ENCODE measurements around the gene BNC2. TPM values are rescaled to one million over a fixed set of nuclear protein-coding genes. Genes with fewer than 3 reads are reported as not detected.
A peak's percentile ranks its signal among the peaks of the same experiment; 100 is the strongest.

The BNC2 gene
- polyA plus RNA-seq, 1 donor from 2014 or later = not detected

- Mint-ChIP-seq H3K4me1 (no peaks in the 10 kb centered on the region), H3K9me3 (peaks cover 0 to 18% (median 2%) of the 10 kb centered on the region in 3 donors), H3K4me3 (no peak overlapping the region), H3K36me3 (no peaks in the 10 kb centered on the region), H3K27me3 (no peaks in the 10 kb centered on the region), H3K27ac (no peak overlapping the region)
Observed at GRCh38 chr9:16625161-16625631, 245.3 kb downstream of the BNC2 start.

- H3K27me3 Mint-ChIP-seq = no peaks in the 10 kb centered on the region
- no peaks in the 10 kb centered on the region for H3K4me1 Mint-ChIP-seq
- H3K4me3 Mint-ChIP-seq = no peak overlapping the region
- no peaks in the 10 kb centered on the region for H3K36me3 Mint-ChIP-seq
- H3K9me3 Mint-ChIP-seq = peaks cover 0 to 18% (median 2%) of the 10 kb centered on the region in 3 donors
- H3K27ac Mint-ChIP-seq = no peak overlapping the region
Observed at GRCh38 chr9:16624744-16625117, 245.7 kb downstream of the BNC2 start.

GRCh38 chr9:16623989-16624743 is 246.3 kb downstream of the BNC2 start:
- Mint-ChIP-seq H3K27ac (no peak overlapping the region), H3K4me1 (no peaks in the 10 kb centered on the region), H3K27me3 (no peaks in the 10 kb centered on the region), H3K36me3 (no peaks in the 10 kb centered on the region), H3K9me3 (peaks cover 0 to 18% (median 2%) of the 10 kb centered on the region in 3 donors), H3K4me3 (no peak overlapping the region)

- Mint-ChIP-seq H3K4me1 (no peaks in the 10 kb centered on the region), H3K36me3 (no peaks in the 10 kb centered on the region)
Observed at GRCh38 chr9:16622541-16622940, 247.9 kb downstream of the BNC2 start.

GRCh38 chr9:16619914-16620520 is 250.5 kb downstream of the BNC2 start:
- no peaks in the 10 kb centered on the region for H3K4me1 Mint-ChIP-seq
- peak overlapping the region in 1 of 3 donors; percentile 76 for H3K27ac Mint-ChIP-seq
- no peaks in the 10 kb centered on the region for H3K36me3 Mint-ChIP-seq
- no peaks in the 10 kb centered on the region for H3K27me3 Mint-ChIP-seq
- H3K4me3 Mint-ChIP-seq = no peak overlapping the region
- peaks cover 0 to 19% (median 2%) of the 10 kb centered on the region in 3 donors for H3K9me3 Mint-ChIP-seq

More at GRCh38 chr9:16622541-16622940, 247.9 kb downstream of the BNC2 start:
- no peaks in the 10 kb centered on the region for H3K27me3 Mint-ChIP-seq
- no peak overlapping the region for H3K27ac Mint-ChIP-seq
- no peak overlapping the region for H3K4me3 Mint-ChIP-seq
- peaks cover 0 to 18% (median 5%) of the 10 kb centered on the region in 3 donors for H3K9me3 Mint-ChIP-seq

GRCh38 chr9:16619402-16619801 is 251.1 kb downstream of the BNC2 start:
- no peak overlapping the region for H3K4me3 Mint-ChIP-seq
- no peaks in the 10 kb centered on the region for H3K36me3 Mint-ChIP-seq
- H3K27me3 Mint-ChIP-seq = no peaks in the 10 kb centered on the region
- no peaks in the 10 kb centered on the region for H3K4me1 Mint-ChIP-seq
- H3K9me3 Mint-ChIP-seq = peaks cover 0 to 13% (median 2%) of the 10 kb centered on the region in 3 donors
- no peak overlapping the region for H3K27ac Mint-ChIP-seq

- H3K27ac Mint-ChIP-seq = no peak overlapping the region
Observed at GRCh38 chr9:16618524-16618923, 251.9 kb downstream of the BNC2 start.

GRCh38 chr9:16616686-16617085 is 253.8 kb downstream of the BNC2 start:
- Mint-ChIP-seq H3K4me3 (no peak overlapping the region), H3K36me3 (no peaks in the 10 kb centered on the region), H3K27ac (no peak overlapping the region), H3K4me1 (no peaks in the 10 kb centered on the region), H3K9me3 (peaks cover 0 to 16% (median 5%) of the 10 kb centered on the region in 3 donors), H3K27me3 (no peaks in the 10 kb centered on the region)

More at GRCh38 chr9:16618524-16618923, 251.9 kb downstream of the BNC2 start:
- H3K4me1 Mint-ChIP-seq = no peaks in the 10 kb centered on the region
- no peaks in the 10 kb centered on the region for H3K36me3 Mint-ChIP-seq
- H3K4me3 Mint-ChIP-seq = no peak overlapping the region
- H3K9me3 Mint-ChIP-seq = peaks cover 0 to 12% (median 5%) of the 10 kb centered on the region in 3 donors
- no peaks in the 10 kb centered on the region for H3K27me3 Mint-ChIP-seq

GRCh38 chr9:16615451-16615850 is 255.0 kb downstream of the BNC2 start:
- Mint-ChIP-seq H3K9me3 (peaks cover 0 to 10% (median 5%) of the 10 kb centered on the region in 3 donors), H3K27me3 (no peaks in the 10 kb centered on the region), H3K4me1 (no peaks in the 10 kb centered on the region), H3K27ac (no peak overlapping the region), H3K4me3 (no peak overlapping the region), H3K36me3 (no peaks in the 10 kb centered on the region)

- Mint-ChIP-seq H3K9me3 (peaks cover 0 to 10% (median 5%) of the 10 kb centered on the region in 3 donors), H3K27ac (no peak overlapping the region), H3K36me3 (no peaks in the 10 kb centered on the region), H3K4me3 (no peak overlapping the region), H3K27me3 (no peaks in the 10 kb centered on the region), H3K4me1 (no peaks in the 10 kb centered on the region)
Observed at GRCh38 chr9:16613605-16614004, 256.9 kb downstream of the BNC2 start.

GRCh38 chr9:16613051-16613450 is 257.4 kb downstream of the BNC2 start:
- Mint-ChIP-seq H3K27ac (no peak overlapping the region), H3K4me3 (no peak overlapping the region), H3K36me3 (no peaks in the 10 kb centered on the region), H3K4me1 (no peaks in the 10 kb centered on the region), H3K27me3 (no peaks in the 10 kb centered on the region), H3K9me3 (peaks cover 0 to 10% (median 3%) of the 10 kb centered on the region in 3 donors)

- Mint-ChIP-seq H3K9me3 (peaks cover 0 to 10% (median 3%) of the 10 kb centered on the region in 3 donors), H3K4me1 (no peaks in the 10 kb centered on the region), H3K4me3 (no peak overlapping the region), H3K36me3 (no peaks in the 10 kb centered on the region), H3K27ac (no peak overlapping the region), H3K27me3 (no peaks in the 10 kb centered on the region)
Observed at GRCh38 chr9:16612627-16613026, 257.8 kb downstream of the BNC2 start.

GRCh38 chr9:16611983-16612382 is 258.5 kb downstream of the BNC2 start:
- Mint-ChIP-seq H3K27ac (no peak overlapping the region), H3K36me3 (no peaks in the 10 kb centered on the region), H3K9me3 (peaks cover 0 to 10% (median 3%) of the 10 kb centered on the region in 3 donors), H3K4me3 (no peak overlapping the region), H3K27me3 (no peaks in the 10 kb centered on the region), H3K4me1 (no peaks in the 10 kb centered on the region)

- H3K4me1 Mint-ChIP-seq = no peaks in the 10 kb centered on the region
- H3K36me3 Mint-ChIP-seq = no peaks in the 10 kb centered on the region
- peaks cover 0 to 8% (median 3%) of the 10 kb centered on the region in 3 donors for H3K9me3 Mint-ChIP-seq
- H3K4me3 Mint-ChIP-seq = no peak overlapping the region
- H3K27me3 Mint-ChIP-seq = no peaks in the 10 kb centered on the region
- no peak overlapping the region for H3K27ac Mint-ChIP-seq
Observed at GRCh38 chr9:16611001-16611400, 259.5 kb downstream of the BNC2 start.

GRCh38 chr9:16610538-16610937 is 259.9 kb downstream of the BNC2 start:
- no peak overlapping the region for H3K4me3 Mint-ChIP-seq

More at GRCh38 chr9:16610538-16610937, 259.9 kb downstream of the BNC2 start:
- H3K9me3 Mint-ChIP-seq = peaks cover 0 to 8% (median 3%) of the 10 kb centered on the region in 3 donors
- no peaks in the 10 kb centered on the region for H3K4me1 Mint-ChIP-seq
- H3K27me3 Mint-ChIP-seq = no peaks in the 10 kb centered on the region
- H3K27ac Mint-ChIP-seq = no peak overlapping the region
- H3K36me3 Mint-ChIP-seq = no peaks in the 10 kb centered on the region

Measured in IgD-negative memory B cell (primary cell).